ENCODE data around the gene OTOS. TPM values are rescaled to one million over a fixed set of nuclear protein-coding genes. Genes with fewer than 3 reads are reported as not detected.

The OTOS gene
- total and polyA plus RNA-seq, 2 of the 13 experiments (the other 11 are each of a cell fraction or from before 2014, with no cell fraction given), result not detected

GRCh38 chr2:240114233-240114632 lies 26.2 kb downstream of the OTOS start:
- H3K9ac ChIP-seq (ENCODE audit: insufficient read depth, low read depth, low read length), result no peak overlapping the region
- intact Hi-C loops (cut with micrococcal nuclease; ENCODE audit: unreplicated experiment), result no loop called here
- in situ Hi-C loops (cut with HindIII; ENCODE audit: extremely low pct_ligation_motif_present, low pct_unique_long_range_greater_than_20kb), result no loop called here
- H3K79me2 ChIP-seq (ENCODE audit: insufficient read depth, low read length), result no peaks in the 10 kb centered on the region
- POLR2A ChIA-PET, result no interaction called here
- no peaks in the 10 kb centered on the region for H4K20me1 ChIP-seq (ENCODE audit: insufficient read depth, low read length)
- FAIRE-seq (no peak), ATAC-seq (no peak), DNase-seq (ENCODE audit: low spot score) (no peak)
- no peaks in the 10 kb centered on the region for H3K4me1 ChIP-seq (ENCODE audit: insufficient read depth, low read length)
- no peak overlapping the region for H3K27ac ChIP-seq (ENCODE audit: extremely low read length, insufficient read depth, low read length)
- CTCF ChIA-PET (ENCODE audit: low intra/inter-chr PET ratio, low total read pairs), result no interaction called here
- BruUV-seq (replicated peaks), result no TSS peak
- 15% methylated on average over 6 of the region's 6 CpGs for WGBS (ENCODE audit: low lambda C conversion rate)
- no peaks in the 10 kb centered on the region for H3K9me3 ChIP-seq (ENCODE audit: low read length)
- H3K4me3 ChIP-seq (replicated peaks in 1 of 3; ENCODE audit: insufficient read depth in 1 of 3, low read depth in 2 of 3, low read length in 3 of 3), result no peak overlapping the region
- no peaks in the 10 kb centered on the region for H3K36me3 ChIP-seq (replicated peaks in 1 of 2; ENCODE audit: control insufficient read depth in 1 of 2, insufficient read depth in 2 of 2, low read length in 2 of 2)
- TF ChIP-seq TBX3 (IDR thresholded peaks at IDR 0.05; ENCODE audit: borderline replicate concordance) (no peak), HDAC1 (CRISPR knock-in tag; IDR thresholded peaks at IDR 0.05) (no peak), SRSF9 (IDR thresholded peaks at IDR 0.05; ENCODE audit: borderline replicate concordance, insufficient read depth, low read depth, low read length, poor library complexity, severe bottlenecking) (no peak), RFXANK (CRISPR knock-in tag; IDR thresholded peaks at IDR 0.05) (no peak), SAFB2 (CRISPR knock-in tag; IDR thresholded peaks at IDR 0.05; ENCODE audit: borderline replicate concordance, low read depth) (no peak), SOX13 (IDR thresholded peaks at IDR 0.05) (no peak), SOX13 (CRISPR knock-in tag; conservative IDR thresholded peaks at IDR 0.05 in 1 of 2, IDR thresholded peaks at IDR 0.05 in 1 of 2) (no peak), MEIS1 (CRISPR knock-in tag; IDR thresholded peaks at IDR 0.05; ENCODE audit: borderline replicate concordance) (no peak), ZNF772 (CRISPR knock-in tag; IDR thresholded peaks at IDR 0.05) (no peak), STAT5B (CRISPR knock-in tag; IDR thresholded peaks at IDR 0.05) (no peak), ZNF264 (CRISPR knock-in tag; IDR thresholded peaks at IDR 0.05) (no peak)
- TF ChIP-seq, protein P1, sequence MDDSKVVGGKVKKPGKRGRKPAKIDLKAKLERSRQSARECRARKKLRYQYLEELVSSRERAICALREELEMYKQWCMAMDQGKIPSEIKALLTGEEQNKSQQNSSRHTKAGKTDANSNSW (CRISPR knock-in tag; IDR thresholded peaks at IDR 0.05; ENCODE audit: borderline replicate concordance), result no peak
- TF ChIP-seq, protein P2, sequence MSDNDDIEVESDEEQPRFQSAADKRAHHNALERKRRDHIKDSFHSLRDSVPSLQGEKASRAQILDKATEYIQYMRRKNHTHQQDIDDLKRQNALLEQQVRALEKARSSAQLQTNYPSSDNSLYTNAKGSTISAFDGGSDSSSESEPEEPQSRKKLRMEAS (IDR thresholded peaks at IDR 0.05), result no peak
- TF ChIP-seq, protein P3, sequence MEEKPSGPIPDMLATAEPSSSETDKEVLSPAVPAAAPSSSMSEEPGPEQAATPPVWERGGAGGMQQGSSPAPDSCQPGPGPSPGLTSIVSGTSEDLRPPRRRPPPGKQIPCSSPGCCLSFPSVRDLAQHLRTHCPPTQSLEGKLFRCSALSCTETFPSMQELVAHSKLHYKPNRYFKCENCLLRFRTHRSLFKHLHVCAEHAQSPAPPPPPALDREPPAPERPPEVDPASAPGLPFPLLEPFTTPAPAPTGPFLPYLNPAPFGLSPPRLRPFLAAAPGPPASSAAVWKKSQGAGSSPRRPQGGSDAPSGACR (CRISPR knock-in tag; IDR thresholded peaks at IDR 0.05), result no peak
- H3K27me3 ChIP-seq (ENCODE audit: control insufficient read depth in 1 of 2, insufficient read depth in 2 of 2, low read length in 2 of 2), result peaks cover 8 to 36% of the 10 kb centered on the region in 2 experiments
- no peak overlapping the region for H2AFZ ChIP-seq (ENCODE audit: low read length)
- no peak overlapping the region for H3K4me2 ChIP-seq (ENCODE audit: low read depth, low read length)
